Measurements from ENCODE around the gene DLGAP5. TPM values are rescaled to one million over a fixed set of nuclear protein-coding genes. Genes with fewer than 3 reads are reported as not detected.

The DLGAP5 gene
- total and polyA plus RNA-seq, 2 of the 13 experiments (the other 11 are each of a cell fraction or from before 2014, with no cell fraction given) = 7.7 to 55.8 TPM

DNA sequence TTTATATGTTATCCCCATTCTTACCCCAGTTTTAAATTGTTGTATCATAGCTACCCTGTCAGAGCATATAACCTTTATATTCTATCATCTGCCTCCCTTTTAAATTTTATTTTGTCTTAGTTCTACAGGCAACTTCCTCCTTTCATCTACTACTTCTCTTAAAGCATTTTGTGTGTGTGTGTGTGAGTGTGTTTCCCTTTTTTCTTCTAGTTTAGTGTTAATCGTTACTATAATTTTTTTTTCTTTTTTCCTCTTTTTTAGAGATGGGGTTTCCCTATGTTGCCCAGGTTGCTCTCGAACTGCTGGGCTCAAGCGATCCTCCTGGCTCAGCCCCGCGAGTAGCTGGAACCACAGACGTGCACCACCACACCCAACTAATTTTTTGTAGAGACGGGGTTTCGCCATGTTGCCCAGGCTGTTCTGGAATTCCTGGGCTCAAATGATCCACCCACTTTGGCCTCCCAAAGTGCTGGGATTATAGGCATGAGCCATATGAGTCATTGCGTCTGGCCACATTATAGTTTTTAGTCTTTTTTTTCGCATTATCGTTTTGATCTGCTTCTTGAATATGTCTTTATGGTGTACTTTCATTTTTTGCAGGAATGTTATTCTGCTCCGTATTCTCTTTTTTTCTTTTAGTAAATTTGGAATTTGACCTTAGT lies 46.8 kb upstream of the DLGAP5 start:
- in situ Hi-C loops (cut with HindIII; ENCODE audit: extremely low pct_ligation_motif_present, low pct_unique_long_range_greater_than_20kb) = no loop called here
- Histone ChIP-seq H2AFZ (ENCODE audit: low read length) (no peak overlapping the region), H4K20me1 (ENCODE audit: insufficient read depth, low read length) (no peaks in the 10 kb centered on the region), H3K4me3 (replicated peaks in 1 of 3; ENCODE audit: insufficient read depth in 1 of 3, low read depth in 2 of 3, low read length in 3 of 3) (no peak overlapping the region), H3K4me2 (ENCODE audit: low read depth, low read length) (no peak overlapping the region), H3K9me3 (ENCODE audit: low read length) (no peaks in the 10 kb centered on the region; the same call in 1 of the 2 replicates), H3K9ac (ENCODE audit: insufficient read depth, low read depth, low read length) (no peak overlapping the region), H3K79me2 (ENCODE audit: insufficient read depth, low read length) (no peaks in the 10 kb centered on the region), H3K27ac (ENCODE audit: extremely low read length, insufficient read depth, low read length) (no peak overlapping the region), H3K27me3 (ENCODE audit: control insufficient read depth in 1 of 2, insufficient read depth in 2 of 2, low read length in 2 of 2) (peaks cover 4 to 30% of the 10 kb centered on the region in 2 experiments; a peak in 3 of 5 replicates), H3K4me1 (ENCODE audit: insufficient read depth, low read length) (no peaks in the 10 kb centered on the region), H3K36me3 (replicated peaks in 1 of 2; ENCODE audit: control insufficient read depth in 1 of 2, insufficient read depth in 2 of 2, low read length in 2 of 2) (no peaks in the 10 kb centered on the region)
- 57% methylated on average over 12 of the region's 12 CpGs for WGBS (ENCODE audit: low lambda C conversion rate)
- CTCF ChIA-PET (ENCODE audit: low intra/inter-chr PET ratio, low total read pairs) = no interaction called here
- POLR2A ChIA-PET = no interaction called here
- no peak for FAIRE-seq
- TF ChIP-seq ZFP36 (IDR thresholded peaks at IDR 0.05; ENCODE audit: borderline replicate concordance, low read depth, low read length, partially characterized antibody) = peak; percentile 48
- TF ChIP-seq NCOA1 (CRISPR knock-in tag; IDR thresholded peaks at IDR 0.05) = no peak
- TF ChIP-seq, protein P1, sequence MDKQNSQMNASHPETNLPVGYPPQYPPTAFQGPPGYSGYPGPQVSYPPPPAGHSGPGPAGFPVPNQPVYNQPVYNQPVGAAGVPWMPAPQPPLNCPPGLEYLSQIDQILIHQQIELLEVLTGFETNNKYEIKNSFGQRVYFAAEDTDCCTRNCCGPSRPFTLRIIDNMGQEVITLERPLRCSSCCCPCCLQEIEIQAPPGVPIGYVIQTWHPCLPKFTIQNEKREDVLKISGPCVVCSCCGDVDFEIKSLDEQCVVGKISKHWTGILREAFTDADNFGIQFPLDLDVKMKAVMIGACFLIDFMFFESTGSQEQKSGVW (CRISPR knock-in tag; IDR thresholded peaks at IDR 0.05; ENCODE audit: borderline replicate concordance) = no peak
- TF ChIP-seq ZNF530 (CRISPR knock-in tag; IDR thresholded peaks at IDR 0.05; ENCODE audit: low read depth) = no peak
- TF ChIP-seq ZNF773 (CRISPR knock-in tag; IDR thresholded peaks at IDR 0.05; ENCODE audit: borderline replicate concordance) = no peak
- no peak for TF ChIP-seq GABPB1 (CRISPR knock-in tag; IDR thresholded peaks at IDR 0.05)
- no TSS peak for BruUV-seq (replicated peaks)
- intact Hi-C loops (cut with micrococcal nuclease; ENCODE audit: unreplicated experiment) = no loop called here
- ATAC-seq = no peak
- DNase-seq (ENCODE audit: low spot score) = no peak

DNA sequence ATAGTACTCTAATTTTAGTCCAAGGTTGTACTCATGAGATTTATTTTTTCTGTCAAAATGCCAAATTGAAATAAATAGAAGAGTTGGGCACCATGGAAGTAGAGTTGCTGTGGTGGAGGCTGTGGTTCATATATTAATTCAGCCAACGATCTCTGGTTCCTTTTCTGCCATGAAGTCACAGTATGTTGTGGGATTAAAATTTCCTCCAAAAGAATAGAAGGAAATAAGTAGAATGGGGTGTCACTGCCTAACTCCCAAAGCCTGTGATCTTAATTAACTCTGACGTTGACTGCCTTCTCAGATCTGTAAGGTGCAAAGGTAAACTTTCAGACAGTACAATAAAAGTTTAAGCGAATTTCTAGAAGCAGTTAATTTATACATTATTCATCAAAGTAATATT lies 42.2 kb upstream of the DLGAP5 start:
- H4K20me1 ChIP-seq (ENCODE audit: insufficient read depth, low read length) = no peaks in the 10 kb centered on the region
- in situ Hi-C loops (cut with HindIII; ENCODE audit: extremely low pct_ligation_motif_present, low pct_unique_long_range_greater_than_20kb) = no loop called here

More for the DNA sequence above, 42.2 kb upstream of the DLGAP5 start:
- intact Hi-C loops (cut with micrococcal nuclease; ENCODE audit: unreplicated experiment) = no loop called here
- TF ChIP-seq RBAK (CRISPR knock-in tag; IDR thresholded peaks at IDR 0.05) (no peak), RORA (CRISPR knock-in tag; IDR thresholded peaks at IDR 0.05) (no peak), POLR2A (IDR thresholded peaks at IDR 0.05; ENCODE audit: insufficient read depth in 1 of 2, low read depth in 2 of 2, low read length in 2 of 2) (no peak), ZNF672 (CRISPR knock-in tag; IDR thresholded peaks at IDR 0.05) (no peak), TBX3 (IDR thresholded peaks at IDR 0.05; ENCODE audit: borderline replicate concordance) (no peak), ZNF292 (CRISPR knock-in tag; IDR thresholded peaks at IDR 0.05; ENCODE audit: borderline replicate concordance, low read depth) (no peak), JUNB (CRISPR knock-in tag; IDR thresholded peaks at IDR 0.05; ENCODE audit: borderline replicate concordance) (no peak), ZNF24 (IDR thresholded peaks at IDR 0.05) (no peak), MAFG (CRISPR knock-in tag; IDR thresholded peaks at IDR 0.05) (no peak)
- Histone ChIP-seq H3K4me2 (ENCODE audit: low read depth, low read length) (no peak overlapping the region), H2AFZ (ENCODE audit: low read length) (no peak overlapping the region), H3K4me1 (ENCODE audit: insufficient read depth, low read length) (no peaks in the 10 kb centered on the region), H3K27ac (ENCODE audit: extremely low read length, insufficient read depth, low read length) (no peak overlapping the region), H3K27me3 (ENCODE audit: control insufficient read depth in 1 of 2, insufficient read depth in 2 of 2, low read length in 2 of 2) (peaks cover 0 to 11% of the 10 kb centered on the region in 2 experiments; a peak in 3 of 5 replicates), H3K9me3 (ENCODE audit: low read length) (no peaks in the 10 kb centered on the region; the same call in 1 of the 2 replicates), H3K9ac (ENCODE audit: insufficient read depth, low read depth, low read length) (no peak overlapping the region), H3K36me3 (replicated peaks in 1 of 2; ENCODE audit: control insufficient read depth in 1 of 2, insufficient read depth in 2 of 2, low read length in 2 of 2) (no peaks in the 10 kb centered on the region), H3K79me2 (ENCODE audit: insufficient read depth, low read length) (no peaks in the 10 kb centered on the region), H3K4me3 (replicated peaks in 1 of 3; ENCODE audit: insufficient read depth in 1 of 3, low read depth in 2 of 3, low read length in 3 of 3) (no peak overlapping the region)
- FAIRE-seq (no peak), DNase-seq (ENCODE audit: low spot score) (no peak), ATAC-seq (no peak)
- 3% methylated on average over 3 of the region's 3 CpGs for WGBS (ENCODE audit: low lambda C conversion rate)
- ChIA-PET CTCF (ENCODE audit: low intra/inter-chr PET ratio, low total read pairs) (no interaction called here), POLR2A (no interaction called here)
- BruUV-seq (replicated peaks) = no TSS peak
